Esophagus squamous epithelium (tissue), 4 donors: Measurements from ENCODE around the gene COL27A1.

Experiments
- POLR2A ChIP-seq, 4 donors: fragments of 450-650 bp; IDR thresholded peaks; one replicate each; pipeline ENCODE4 v1.6.1; 2017; ENCODE audit warnings: antibody characterized with exemption in 4 of 4, mild to moderate bottlenecking in 4 of 4, moderate library complexity in 3 of 4
- TF ChIP-seq, protein P1 (sequence below), 6 experiments: fragments of 450-650 bp in 4 of 6; fragments of 200-600 bp in 2 of 6; sonication (generic) in 2 of 6; IDR thresholded peaks; one replicate each; pipeline ENCODE4 v1.5.1; 2016 to 2019; ENCODE audit warnings: antibody characterized with exemption in 6 of 6, mild to moderate bottlenecking in 4 of 6, moderate library complexity in 4 of 6

DNA sequence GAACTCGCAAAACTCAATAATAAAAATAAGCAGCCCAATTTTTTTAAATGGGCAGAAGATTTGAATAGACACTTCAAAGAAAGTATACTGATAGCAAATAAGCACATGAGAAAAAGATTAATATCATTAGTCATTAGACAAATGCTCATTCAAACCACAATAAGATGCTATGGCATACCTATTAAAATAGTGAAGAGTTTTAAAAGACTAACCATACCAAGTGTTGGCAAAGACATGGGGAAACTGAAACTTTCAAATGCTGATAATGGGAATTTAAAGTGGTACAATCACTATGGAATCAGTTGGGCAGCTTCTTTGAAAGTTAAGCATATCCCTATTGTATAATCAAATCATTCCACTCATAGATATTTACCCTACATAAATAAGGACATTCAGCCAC lies 141.0 kb downstream of the COL27A1 start:
- TF ChIP-seq, protein P1, sequence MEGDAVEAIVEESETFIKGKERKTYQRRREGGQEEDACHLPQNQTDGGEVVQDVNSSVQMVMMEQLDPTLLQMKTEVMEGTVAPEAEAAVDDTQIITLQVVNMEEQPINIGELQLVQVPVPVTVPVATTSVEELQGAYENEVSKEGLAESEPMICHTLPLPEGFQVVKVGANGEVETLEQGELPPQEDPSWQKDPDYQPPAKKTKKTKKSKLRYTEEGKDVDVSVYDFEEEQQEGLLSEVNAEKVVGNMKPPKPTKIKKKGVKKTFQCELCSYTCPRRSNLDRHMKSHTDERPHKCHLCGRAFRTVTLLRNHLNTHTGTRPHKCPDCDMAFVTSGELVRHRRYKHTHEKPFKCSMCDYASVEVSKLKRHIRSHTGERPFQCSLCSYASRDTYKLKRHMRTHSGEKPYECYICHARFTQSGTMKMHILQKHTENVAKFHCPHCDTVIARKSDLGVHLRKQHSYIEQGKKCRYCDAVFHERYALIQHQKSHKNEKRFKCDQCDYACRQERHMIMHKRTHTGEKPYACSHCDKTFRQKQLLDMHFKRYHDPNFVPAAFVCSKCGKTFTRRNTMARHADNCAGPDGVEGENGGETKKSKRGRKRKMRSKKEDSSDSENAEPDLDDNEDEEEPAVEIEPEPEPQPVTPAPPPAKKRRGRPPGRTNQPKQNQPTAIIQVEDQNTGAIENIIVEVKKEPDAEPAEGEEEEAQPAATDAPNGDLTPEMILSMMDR (IDR thresholded peaks at IDR 0.05) = no peak
- no peak for TF ChIP-seq POLR2A (IDR thresholded peaks at IDR 0.05)
